DMS79 treated with DMSO at 0.1 percent for 48 hours (cell line): Measurements from ENCODE around the gene HOXB1.
A peak's percentile ranks its signal among the peaks of the same experiment; 100 is the strongest.

Experiments
- DNase-seq: peaks from one replicate; lab custom pipeline; 2025; lab: John Stamatoyannopoulos, UW

Gene HOXB1

DNA sequence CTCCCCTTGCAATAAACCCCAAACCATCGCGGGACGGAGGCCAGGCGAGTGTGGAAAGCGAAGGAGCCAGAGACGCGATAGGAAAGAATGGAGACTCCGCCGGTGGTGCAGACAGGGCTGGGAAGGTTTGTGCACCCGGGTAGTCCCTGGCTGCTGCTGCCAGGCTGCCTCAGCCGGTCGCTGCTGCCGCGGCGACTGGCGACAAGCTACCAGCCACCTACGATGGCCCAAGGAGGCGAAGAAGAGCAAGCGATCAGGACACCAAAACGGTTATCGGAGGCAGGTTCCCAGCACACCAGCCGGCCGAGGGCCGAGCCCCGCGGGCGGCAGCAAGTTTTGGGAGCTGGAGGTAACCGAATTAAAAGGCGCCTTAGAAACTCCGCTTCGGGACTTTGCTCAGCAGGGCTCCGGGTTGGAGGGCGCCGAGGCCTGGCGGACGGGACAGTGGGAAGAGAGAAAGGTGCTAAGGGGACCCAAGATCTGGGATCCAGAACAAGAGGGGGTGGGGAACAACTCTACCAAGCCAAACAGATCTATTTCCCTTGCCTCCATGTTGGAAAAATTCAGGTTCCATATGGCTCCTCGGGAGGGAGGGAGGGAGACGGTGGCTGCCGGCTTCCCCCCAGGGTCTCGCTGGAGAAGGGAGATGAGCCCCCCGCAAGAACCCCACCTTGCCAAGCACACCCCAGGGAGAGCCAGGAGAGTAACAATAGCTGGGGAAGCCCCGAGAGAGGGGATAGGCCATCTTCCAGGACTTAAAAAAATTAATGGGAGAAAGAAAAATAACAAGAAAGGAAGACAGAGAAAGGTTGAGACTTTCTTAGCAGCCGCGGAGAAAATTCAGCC, 23.8 kb upstream of the HOXB1 start:
- DNase-seq, result peak; percentile 67

DNA sequence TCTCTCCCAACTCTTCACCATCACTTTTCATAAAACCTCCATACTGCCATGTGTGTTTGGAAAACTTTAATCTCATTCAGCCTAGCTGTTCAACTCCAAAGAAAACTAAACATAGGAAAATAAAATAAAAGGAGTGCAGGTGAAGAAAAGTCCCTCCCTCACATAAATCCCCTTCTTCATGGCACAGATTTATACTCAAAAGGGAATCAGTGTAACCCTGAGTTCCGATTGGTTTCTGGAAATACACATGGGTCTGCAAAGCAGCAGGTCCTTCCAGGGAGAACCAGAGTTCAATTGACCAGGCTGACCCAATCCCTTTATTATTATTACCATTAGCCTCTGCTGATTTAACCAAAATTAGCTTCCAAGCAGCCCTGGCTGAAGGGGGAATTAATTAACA, 23.0 kb upstream of the HOXB1 start:
- peak; percentile 38 for DNase-seq

DNA sequence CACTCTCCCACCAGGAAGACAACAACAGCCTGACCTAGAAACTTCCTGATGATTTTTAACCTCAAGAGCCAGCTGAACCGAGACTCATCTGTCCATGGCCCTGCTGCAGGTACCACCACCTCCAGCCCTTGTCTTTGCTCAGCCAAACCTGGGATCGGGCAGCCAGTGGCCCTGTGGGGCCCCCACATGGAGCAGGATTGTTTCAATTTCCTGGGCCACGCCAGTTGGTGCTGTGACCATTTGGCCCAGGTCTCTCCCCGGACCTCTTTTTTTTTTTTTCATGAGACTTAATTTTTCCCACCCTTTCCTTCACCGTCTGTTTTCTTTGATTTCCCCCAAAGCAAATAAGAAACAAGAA, 22.4 kb upstream of the HOXB1 start:
- DNase-seq, result no peak

DNA sequence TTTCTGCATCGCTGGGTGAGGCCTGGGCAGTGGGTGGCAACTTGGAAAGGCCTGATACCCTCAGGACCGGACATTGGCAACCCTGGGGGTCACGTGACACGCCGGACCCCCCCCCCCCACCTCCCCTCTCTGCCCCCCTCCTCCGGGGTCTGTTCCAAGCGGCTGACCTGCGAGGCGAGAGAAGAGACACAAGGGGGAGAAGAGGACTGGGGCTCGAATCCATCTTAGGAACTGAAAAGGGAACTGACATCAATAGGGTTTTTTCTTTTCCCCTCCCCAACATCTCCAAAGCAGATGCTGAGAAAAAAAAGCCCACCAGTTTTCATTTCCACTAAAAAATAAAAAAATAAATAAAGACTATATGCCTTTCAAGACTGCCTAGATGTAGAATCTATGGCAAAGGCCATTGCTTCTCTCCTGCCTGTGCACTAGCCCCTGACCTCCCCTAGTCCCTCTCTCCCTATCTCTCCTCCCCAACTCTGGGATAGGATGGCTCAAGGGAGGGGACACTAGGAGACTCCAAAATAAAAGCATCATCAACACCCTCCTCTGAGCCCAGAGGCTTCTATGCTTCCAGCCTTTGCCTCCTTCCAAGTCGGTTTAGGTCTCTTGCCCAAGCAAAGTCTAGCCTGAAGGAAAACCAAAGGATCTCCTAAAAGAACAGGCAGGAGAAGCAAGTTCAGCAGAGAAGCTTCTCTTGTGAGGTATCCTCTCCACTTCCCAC, 21.8 kb upstream of the HOXB1 start:
- no peak for DNase-seq

DNA sequence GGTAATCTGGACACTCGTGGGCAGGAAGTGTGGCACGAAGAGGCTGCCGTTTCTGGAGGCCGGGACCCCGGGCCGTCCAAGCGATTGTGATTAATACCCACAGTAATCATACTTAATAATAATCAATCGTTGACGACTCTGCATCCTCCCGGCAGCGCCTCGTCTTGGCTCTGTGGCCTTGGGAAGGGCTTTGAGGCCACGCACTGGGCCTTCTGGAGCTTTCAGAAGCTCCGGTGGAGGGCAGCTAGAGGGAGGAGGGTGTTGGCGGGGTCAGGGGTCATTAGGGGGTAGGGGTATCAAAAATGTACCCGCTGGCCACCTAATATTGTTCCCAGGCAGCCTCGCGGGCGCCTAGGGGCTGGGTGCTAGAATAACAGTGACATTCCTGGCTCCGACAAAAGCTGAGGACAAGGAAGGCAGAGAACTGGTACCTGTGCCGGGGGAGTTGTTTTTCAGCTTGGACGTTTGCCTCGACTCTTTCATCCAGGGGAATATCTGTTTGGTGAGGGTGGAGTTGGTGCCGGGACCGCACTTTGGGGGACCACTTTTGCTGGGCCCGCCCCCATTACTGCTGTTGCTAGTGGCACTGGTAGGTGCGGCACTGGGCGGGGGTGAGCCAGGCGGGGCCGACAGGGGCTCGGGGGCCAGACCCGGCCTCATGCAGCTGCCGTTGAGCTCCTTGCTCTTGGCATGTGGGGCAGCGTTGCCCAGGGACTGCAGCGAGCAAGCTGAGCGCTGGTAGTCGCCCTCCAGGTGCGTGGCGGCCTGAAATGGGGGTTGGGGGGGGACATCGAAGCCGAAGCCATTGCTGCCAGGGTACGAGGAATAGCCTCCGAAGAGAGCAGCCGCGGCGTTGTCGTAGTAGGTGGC, 21.0 kb upstream of the HOXB1 start:
- DNase-seq, result no peak

DNA sequence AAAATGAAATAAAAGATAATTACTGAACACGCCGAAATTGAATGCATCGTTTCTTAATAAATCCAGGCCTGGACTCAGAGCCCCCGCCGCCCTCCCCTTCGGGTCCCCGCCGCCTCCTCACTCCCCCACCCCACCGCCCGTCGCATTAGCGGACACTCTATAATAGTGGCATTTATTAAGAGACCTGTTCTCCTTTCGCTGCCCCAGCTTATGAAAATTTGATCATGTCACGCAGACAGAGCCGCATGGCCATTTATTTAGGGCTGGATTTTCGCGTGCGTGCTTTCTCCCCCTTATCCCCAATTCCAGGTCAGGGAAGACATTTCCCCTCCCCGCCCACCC, 20.4 kb upstream of the HOXB1 start:
- no peak for DNase-seq

DNA sequence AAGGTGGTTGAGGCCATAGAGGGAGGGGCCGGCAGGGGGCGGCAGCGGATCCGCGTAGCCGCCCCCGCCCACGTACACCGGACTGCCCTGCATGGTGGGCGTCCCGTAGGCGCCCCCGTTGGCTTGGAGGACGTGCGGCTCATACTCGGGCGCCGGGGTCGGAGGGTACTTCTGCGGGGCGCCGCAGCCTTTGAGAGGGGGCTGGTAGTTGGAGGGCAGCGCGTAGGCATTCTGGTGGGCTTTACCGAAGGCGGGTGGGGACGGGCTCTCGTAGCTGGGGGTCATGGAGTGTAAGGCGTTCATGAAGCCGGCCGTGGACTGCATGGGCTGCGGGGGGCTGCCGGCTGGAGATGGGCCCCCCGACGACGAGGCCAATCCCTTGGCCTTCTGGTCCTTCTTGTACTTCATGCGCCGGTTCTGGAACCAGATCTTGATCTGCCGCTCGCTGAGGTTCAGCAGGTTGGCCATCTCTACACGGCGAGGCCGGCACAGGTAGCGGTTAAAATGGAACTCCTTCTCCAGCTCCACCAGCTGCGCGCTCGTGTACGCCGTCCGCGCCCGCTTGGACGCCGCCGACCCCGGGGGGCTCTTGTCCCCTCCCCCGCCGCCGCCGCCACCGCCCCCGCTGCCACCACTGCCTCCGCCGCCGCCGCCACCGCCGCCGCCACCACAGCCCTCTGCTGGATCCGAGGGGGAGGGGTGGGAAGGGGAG, 19.8 kb upstream of the HOXB1 start:
- DNase-seq, result no peak

DNA sequence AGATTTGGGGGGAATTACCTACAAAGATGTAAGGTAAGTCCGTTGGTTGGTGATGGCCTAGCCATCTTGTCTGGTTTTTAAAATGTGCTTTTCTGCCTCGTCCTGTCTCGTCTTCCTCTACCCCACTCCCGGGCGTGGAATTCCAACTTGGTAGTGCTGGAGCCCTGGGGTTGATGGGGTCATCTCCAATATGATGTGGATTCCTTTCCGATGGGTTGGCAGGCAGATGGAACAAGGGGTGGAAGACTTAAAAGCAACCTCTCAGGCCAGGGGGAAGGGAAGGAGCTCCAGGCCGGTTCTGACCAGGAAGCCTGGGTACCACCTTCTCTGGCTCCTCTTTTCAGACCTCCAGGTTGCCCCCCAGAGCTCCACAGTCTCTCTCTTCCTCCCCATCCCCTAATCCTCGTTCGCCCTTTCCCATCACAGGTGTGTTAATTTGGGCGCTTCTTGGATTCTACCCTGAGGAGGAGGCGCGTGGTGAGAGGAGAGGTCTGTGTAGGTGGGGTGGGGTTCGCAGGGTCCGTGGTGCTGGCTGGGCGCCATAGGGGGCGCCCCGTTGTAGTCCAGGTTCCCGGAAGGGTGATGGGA, 19.2 kb upstream of the HOXB1 start:
- DNase-seq, result no peak

DNA sequence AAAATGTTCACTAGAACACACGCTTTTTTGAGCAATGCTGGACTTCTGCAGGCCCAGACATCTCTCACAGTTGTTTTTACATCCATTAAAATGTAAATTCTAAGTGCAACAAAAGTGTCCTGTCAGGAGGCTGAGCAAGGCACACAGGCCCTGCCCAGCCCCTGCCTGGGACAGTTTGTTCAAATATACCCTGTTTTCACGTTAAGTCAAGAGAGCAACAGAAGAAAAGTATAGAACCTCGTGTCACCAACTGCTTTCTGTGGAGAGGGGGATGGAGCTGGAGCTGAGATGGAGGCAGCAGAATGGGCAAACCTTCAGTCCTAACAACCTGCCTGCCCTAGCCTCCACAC, 18.4 kb upstream of the HOXB1 start:
- DNase-seq, result no peak

DNA sequence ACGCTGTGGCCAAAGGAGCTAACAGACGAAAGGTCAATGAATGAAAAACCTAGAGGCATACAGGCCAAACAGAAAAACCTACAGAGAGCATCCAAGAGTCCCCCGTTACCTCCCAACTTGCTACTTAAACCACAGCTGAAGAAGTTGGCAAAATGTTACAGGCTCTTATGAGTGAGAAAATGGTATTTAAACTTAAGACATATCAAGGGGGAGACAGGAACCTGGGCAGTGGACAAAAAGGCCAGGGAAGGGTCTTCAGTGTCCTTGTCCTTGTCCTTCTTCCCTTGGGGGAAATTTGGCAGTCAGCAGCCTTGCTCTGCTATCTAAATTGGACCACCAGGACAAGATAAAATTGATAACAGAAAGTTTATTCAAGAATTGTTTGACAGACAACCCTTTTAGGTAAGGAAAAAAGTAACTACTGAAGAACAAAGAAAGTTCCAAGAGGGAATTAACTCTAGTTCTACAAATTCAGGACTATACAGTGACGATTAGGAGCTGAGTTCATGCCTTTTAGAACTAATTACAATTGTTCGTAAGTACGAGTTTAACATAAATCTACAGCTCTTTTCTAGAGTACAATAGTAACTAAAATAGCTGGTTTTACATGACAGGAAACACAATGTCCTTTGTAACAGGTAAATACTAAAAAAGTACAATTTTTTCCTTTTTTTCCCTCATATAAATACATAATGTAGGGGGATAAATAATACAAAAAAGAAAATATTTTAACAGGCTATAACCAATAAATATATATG, 17.9 kb upstream of the HOXB1 start:
- DNase-seq, result peak; percentile 58

DNA sequence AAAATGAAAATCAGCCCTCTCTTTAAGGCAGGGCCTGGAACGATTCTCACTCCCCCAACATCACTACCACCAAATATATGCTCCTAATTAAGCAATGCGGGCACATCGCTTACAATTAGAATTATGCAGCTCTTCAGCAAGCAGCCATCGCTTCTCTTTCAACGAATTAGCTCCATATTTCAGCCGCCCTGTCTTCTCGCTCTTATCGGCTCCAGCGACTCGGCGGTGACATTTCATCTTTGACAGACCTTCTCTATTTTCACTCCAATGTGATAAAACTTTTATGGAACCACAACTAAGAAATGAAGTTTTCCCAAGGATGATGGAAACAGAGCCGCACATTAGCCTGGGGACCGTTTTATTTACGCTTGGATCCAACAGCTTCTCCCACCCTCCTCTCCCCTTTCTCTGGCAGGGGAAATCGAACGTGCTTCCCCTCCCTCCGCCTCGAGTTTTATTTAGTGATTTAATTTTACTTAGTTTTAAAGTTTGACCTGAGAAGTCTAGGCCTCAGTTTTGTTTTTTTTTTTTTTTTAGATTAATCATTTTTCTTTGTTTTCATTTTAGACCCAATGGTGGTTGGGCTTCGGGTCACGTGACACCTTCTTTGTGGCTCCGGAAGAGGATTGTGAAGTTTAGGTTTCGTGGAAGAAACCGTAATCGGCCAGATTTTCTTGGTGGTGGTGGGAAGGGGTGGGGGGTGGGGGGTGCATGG, 17.2 kb upstream of the HOXB1 start:
- peak; percentile 59 for DNase-seq

DNA sequence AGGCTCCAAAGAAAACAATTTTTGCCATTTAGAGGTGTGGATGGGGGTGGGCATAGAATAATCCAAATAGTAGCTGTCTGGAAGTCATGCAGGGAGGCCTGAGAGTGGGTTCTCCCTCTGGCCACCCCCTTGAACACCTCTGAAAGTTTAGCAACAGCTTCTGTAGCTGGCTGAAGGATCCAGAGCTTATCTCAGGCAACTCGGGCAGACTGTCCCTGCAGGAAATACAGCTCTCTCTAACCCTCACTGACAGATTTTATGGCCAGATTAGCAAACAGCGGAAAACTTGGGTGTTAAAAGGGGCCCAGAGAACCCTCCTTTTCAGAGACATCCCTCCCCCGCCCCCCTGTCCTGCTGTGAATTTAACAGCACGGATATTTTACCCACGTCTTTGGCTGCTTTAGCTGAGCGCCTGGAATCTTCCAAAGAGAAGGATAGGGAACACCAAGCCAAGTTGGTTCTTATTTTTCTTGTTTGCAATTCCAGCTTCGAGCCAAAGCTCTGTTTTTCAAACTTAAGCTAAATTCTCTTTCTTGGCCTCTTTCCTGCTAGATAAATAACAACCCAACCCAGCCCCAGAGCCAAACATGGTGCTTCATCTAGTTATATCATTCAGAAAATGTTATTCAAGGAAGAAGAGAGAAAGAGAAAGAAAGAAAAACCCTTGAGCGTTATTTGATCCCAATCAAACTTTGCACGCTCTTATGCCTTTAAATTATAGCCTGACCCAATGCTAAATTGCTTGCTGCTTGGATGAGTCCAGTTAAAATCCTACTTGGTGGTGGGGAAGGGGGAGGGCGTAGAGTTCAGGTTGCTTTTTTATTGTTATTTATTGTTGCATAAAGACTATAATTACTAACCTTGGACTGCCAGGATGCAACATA, 16.4 kb upstream of the HOXB1 start:
- DNase-seq, result peak; percentile 85

DNA sequence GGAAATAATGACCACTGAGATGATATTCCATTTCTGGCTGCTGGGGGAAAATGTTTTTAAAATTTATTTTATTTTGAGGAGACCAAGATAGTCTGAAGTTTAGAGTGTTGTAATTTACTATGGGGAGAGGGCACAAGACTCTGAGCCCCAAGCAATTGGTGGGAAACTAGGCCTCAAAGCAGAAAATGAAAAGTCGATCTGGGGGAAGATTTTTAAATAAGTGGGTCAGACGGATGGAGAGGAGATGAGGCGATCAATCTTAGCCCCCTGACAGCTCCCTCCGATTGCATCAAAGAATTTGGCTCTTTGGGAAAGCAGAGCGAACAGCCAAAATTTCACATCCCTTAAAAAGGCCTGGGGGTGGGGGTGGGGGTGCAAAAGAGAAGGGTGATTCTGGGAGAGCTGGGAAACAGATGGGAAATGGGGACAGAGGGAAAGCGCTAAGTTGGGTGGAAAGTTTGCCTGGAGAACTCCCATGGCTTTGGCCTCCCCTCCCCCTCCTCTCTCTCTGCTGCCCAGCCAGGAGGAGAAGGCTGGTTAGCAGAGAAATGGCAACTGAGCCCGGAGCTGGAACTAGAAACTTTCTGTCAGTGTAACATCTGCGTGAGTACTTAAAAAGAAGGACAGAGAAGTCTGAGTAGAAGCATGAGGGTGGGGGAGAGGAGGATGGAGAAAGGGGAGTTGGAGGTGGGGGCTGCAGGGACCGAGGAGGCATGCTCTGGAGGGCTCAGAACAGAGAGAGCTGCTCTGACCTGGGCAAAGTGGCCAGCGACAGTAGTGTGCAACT, 15.5 kb upstream of the HOXB1 start:
- no peak for DNase-seq

DNA sequence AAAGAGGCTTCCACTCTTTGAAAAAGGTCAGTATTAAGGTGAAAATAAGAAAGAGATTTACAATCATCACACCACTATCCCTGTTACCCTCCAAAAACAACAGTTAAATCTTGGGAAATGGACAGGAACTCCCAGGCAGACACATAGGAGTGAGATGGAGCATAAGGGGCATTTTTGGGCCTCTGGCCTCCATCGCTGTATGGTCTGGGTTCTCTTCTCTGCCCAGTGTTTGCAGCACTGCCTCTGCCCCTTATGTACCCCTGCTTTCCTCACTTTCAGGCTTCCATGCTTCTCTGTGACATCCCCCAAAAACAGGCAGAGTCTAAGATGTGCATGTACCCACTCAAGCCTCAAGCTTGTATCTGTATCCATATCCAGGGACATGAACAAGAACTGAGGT, 14.7 kb upstream of the HOXB1 start:
- no peak for DNase-seq

DNA sequence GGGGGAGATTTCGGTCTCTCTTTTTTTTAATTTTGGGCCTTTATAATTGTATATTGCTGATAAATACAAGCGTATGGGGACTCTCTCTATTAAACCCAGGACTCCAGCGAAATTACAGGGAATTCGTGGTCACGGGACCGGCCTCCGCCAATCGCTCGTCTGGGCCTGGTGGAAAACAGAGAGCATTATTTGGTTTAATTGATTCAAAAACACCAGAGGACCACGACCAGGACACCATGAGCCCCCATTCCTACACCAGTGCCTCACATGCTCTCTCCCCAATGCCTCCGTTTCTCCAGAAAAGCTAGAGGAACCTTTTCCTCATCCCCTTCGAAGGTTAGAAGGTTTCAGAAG, 14.2 kb upstream of the HOXB1 start, which contains the start of gene HOXB2:
Gene HOXB2, minus strand, starts transcription at position 88 of the 354 bp plus-strand sequence. CDS start 198 bp downstream, outside the sequence.
- DNase-seq, result no peak

DNA sequence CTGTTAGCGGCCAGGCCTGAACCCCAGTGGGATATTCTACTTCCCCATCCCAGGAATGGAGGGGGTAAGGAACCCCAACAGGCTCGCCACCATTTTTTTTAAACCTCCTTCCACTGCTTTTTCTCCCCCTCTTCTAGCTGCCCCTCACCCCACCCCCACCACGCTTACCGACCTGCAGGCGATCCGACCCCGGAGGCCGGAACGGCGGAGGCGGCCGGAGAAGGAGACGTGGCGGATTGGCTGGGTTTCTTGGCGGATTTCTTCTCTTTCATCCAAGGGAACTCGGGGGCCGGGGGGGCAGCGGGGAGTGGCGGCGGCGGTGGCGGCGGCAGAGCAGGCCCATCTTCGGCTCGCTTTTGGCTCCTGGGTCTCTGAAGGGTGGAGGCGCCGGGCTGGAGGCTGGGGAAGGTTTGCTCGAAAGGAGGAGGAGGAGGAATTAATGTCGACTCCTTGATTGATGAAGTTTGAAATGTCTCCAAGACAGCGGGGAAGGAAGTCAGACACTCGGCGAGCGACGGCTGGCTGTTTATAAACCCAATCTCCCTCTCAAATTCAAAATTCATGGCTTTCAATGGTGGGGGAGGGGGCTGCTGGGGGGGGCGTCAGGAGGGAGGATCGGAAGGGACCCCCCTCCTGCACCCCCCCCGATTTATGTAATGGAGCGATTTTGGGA, 13.7 kb upstream of the HOXB1 start:
- no peak for DNase-seq

DNA sequence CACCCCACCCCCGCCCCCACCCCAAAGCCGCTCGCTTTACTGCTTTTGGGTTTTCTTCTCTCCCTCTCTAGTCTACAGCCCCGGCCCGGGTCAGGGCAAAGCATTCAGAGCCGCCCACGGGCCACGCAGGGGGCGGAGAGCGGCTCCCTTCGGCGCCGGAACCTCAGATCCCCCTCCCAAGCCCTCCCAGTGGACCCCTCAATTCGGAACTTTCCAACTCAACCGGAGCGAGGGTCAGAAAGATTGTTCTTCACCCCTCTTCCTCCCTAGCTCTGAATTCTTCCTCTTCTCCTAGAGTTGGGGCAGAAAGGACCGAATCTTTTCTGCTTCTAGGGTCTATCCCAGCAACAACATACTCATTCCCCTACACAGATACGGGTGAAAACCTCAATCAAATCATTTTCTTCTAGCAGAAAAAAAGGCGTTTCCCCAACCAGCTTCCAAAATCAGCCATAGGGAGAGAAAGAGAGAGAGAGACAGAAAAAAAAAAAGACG, 13.1 kb upstream of the HOXB1 start:
- DNase-seq, result no peak
